Activated naive CD4-positive, alpha-beta T cell treated with anti-CD3 and anti-CD28 coated beads, Interleukin-2, amount 50 U/mL, for 72 hours (primary cell): ENCODE data around the gene DGUOK. TPM values are rescaled to one million over a fixed set of nuclear protein-coding genes. Genes with fewer than 3 reads are reported as not detected.
A peak's percentile ranks its signal among the peaks of the same experiment; 100 is the strongest.

ENCODE experiments used
- ATAC-seq, 2 donors: fragments of 150-1000 bp; cut with Tn5 transposase; 2 replicates each; pipeline ENCODE4 v1.10.0; 2021; ENCODE audit warnings: mild to moderate bottlenecking in 2 of 2, moderate library complexity in 2 of 2
- DNase-seq, 2 donors: peaks; one replicate each; pipeline ENCODE4 v3.0.0; 2021 to 2022; ENCODE audit warnings: low spot score in 2 of 2
- H3K27ac Mint-ChIP-seq, 2 donors: one replicate each; pipeline ENCODE4 v1.8.0; 2022; ENCODE audit warnings: mild to moderate bottlenecking in 2 of 2, mixed read lengths in 2 of 2
- H3K36me3 Mint-ChIP-seq, 2 donors: one replicate each; pipeline ENCODE4 v1.8.0; 2022; ENCODE audit warnings: mixed read lengths in 2 of 2
- H3K9me3 Mint-ChIP-seq, 2 donors: one replicate each; pipeline ENCODE4 v1.8.0; 2022; ENCODE audit warnings: mixed read lengths in 2 of 2
- total RNA-seq, 2 donors: library from RNA; stranded (reverse); gene quantifications; one replicate each; pipeline ENCODE4 v1.2.3, GENCODE V29; 2022

The DGUOK gene
- total RNA-seq, 2 donors from 2014 or later = 75.5 to 89.1 TPM

DNA sequence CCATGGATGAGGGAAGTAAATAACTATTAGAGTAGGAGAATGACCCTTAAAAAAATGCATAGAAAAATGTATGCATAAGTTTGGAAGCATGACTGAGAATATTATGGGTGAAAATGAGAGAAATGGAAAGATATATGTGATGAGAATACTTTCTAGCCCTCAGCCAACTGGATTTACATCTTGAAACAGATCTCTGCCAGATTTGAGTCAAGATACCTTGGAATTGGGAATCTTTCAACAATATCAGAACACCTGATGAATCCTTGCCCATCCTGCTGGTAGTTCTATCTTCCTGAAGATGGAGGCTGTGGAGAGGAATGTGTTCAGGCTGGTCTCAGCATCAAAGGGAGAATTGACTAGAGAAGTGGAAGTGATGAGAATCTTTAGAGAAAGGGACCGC, 63.9 kb downstream of the DGUOK start:
- Mint-ChIP-seq H3K27ac (peak overlapping the region in 1 of 2 donors; percentile 16), H3K36me3 (peaks cover 42 to 69% of the 10 kb centered on the region in 2 donors), H3K9me3 (peaks cover 0 to 11% of the 10 kb centered on the region in 2 donors)
- DNase-seq (no peak), ATAC-seq (no peak)

DNA sequence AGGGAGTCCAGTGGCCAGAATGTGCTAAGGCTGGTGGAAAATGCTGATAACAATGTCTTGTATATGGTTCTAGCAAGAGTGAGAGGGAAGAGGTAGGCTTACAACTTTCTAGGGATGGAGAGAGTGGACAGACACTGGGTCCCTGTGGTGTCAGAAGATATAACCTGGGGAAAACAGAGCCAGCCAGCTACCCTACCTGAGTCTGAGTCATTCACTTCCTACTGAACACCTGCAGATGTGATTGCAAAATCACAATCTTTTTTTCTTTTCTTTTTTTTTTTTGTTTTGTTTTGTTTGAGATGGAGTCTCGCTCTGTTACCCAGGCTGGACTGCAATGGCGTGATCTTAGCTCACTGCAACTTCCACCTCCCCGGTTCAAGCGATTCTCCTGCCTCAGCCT, 65.4 kb downstream of the DGUOK start:
- Mint-ChIP-seq H3K27ac (peak overlapping the region in 1 of 2 donors; percentile 24), H3K9me3 (peaks cover 0 to 11% of the 10 kb centered on the region in 2 donors), H3K36me3 (peaks cover 31 to 56% of the 10 kb centered on the region in 2 donors)
- DNase-seq (no peak), ATAC-seq (no peak)

DNA sequence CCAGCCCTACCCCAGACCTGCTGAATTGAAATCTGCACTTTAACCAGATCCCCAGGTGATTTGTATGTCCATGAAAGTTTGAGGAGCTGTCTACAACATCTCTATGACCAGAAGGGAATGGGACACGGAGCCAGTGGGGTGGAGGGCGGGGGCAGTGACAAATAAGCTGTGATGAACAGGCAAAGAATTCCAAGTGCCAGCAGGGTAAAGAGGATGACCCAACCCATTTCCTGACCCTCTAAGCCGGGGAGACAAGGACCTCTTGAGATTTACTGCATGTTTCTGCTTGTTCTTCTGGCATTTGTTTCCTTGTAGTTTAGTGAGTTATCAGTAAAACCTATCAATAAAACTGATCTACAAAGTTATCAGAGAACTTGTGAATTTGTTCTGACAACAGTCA, 66.7 kb downstream of the DGUOK start:
- ATAC-seq = no peak
- Mint-ChIP-seq H3K27ac (peak overlapping the region in 1 of 2 donors; percentile 48), H3K36me3 (peaks cover 26 to 48% of the 10 kb centered on the region in 2 donors), H3K9me3 (peaks cover 0 to 11% of the 10 kb centered on the region in 2 donors)
- DNase-seq = no peak

DNA sequence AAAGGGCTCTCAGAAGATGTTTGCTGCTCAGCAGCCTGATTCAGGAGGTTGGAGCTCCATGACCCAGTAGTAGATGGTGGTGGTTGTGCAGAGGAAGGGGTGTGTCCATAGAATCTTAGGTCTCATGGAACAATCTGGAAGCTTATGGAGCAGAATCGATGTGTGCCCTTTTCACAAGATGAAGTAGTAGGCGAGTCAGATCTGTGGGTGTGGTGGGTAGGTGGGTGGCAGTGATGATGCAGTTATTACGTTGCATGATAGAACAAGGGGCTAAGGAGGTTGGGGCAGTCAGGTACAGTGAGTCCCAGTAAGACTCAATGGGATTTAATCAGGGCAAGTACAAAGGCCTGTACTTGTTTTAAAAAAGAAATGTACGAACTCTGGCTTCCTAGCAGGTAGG, 67.1 kb downstream of the DGUOK start:
- peaks cover 0 to 11% of the 10 kb centered on the region in 2 donors for H3K9me3 Mint-ChIP-seq
- ATAC-seq (peak; percentile 33 to 42), DNase-seq (no peak)
- H3K27ac Mint-ChIP-seq = peak overlapping the region; percentile 44 to 48
- peaks cover 24 to 48% of the 10 kb centered on the region in 2 donors for H3K36me3 Mint-ChIP-seq

DNA sequence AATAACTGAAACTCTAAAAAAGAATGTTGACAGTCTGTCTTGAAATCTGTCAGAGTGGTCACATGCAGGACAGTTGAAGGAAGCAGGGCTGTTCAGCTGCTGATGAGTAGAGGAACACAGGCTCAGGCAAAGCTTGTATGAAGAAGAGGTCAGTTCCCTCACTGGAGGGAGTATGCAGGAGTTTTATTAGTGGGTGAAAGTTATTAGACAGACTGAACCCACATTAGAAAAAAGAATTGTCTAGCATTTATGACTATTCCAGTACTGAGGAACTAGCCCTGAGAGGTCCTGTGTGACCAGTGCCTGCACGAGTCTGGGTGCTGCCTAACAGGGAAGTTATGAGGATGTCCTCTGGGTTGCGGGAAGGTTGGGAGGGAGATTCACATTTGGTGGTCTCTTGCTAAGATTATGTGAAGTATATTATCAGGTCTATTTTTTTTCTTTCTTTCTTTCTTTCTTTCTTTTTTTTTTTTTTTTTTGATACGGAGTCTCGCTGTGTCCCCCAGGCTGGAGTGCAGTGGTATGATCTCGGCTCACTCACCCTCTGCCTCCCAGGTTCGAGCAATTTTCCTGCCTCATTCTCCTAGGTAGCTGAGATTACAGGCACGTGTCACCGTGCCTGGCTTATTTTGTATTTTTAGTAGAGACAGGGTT, 67.6 kb downstream of the DGUOK start:
- ATAC-seq = peak; percentile 7 to 23
- peak overlapping the region; percentile 48 to 63 for H3K27ac Mint-ChIP-seq
- DNase-seq = no peak
- peaks cover 0 to 11% of the 10 kb centered on the region in 2 donors for H3K9me3 Mint-ChIP-seq
- peaks cover 22 to 44% of the 10 kb centered on the region in 2 donors for H3K36me3 Mint-ChIP-seq

DNA sequence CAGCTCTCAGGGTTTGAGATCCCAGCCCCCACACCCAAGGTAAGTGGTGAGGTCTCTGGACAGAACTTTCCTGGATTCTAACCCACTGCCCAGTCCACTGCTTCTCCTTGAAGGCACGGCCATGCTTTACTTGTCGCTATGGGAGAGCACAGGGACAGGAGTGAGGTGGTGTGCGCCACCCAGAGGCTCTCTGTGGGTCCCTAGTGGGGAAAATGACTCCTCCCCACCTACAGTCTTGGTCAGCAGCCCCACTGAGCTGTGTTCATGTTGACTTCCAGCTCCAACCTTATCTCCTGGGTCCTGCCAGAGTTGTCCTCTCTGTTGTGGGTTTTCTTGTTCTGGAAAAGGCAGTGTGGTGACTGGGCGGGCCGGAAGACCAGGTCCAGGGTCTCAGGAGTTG, 69.1 kb downstream of the DGUOK start:
- no peak for DNase-seq
- H3K9me3 Mint-ChIP-seq = peaks cover 0 to 7% of the 10 kb centered on the region in 2 donors
- H3K27ac Mint-ChIP-seq = no peak overlapping the region
- peaks cover 7 to 29% of the 10 kb centered on the region in 2 donors for H3K36me3 Mint-ChIP-seq
- ATAC-seq = no peak

DNA sequence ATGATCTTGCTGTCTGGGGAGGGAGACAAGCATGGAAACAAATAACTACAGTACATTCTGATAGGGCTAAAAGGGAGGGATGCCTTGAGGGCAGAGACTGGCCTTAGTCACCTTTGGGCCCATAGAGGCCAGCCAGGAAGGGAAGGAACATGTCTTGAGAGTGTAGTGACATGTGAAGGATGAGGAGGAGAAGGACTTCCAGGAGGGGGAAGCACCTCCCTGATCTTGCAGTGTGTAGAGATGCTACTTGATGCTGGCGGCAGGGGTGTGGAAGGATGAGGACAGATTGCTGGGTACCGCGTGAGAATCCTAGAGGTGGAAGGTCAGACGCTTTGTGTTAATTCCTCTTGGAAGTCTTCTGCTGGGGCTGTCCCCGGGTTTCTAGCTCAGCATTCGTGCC, 71.1 kb downstream of the DGUOK start:
- Mint-ChIP-seq H3K36me3 (peaks cover 0 to 9% of the 10 kb centered on the region in 2 donors), H3K9me3 (no peaks in the 10 kb centered on the region), H3K27ac (peak overlapping the region; percentile 37 to 40)
- ATAC-seq (no peak), DNase-seq (no peak)

DNA sequence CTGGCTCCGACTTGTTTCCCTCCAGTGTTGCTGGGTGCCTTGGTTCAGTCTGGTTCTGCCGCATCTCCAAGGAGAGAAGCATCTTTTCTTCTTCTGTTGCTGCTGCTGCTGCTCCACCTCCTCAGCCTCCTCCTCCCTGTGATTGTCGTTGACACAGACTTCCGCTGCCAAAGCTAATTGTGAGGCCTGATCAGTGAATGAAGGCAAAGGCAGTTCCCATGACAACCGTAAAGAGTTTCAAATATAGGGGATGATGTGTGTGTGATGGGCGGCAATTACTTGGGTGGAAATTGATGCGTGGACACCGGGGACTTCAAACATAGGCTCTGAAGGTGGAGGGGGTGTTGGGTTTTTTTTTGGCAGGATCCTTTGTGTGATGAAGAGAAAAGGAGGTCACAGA, 71.8 kb downstream of the DGUOK start:
- ATAC-seq (no peak), DNase-seq (no peak)
- peak overlapping the region; percentile 11 to 46 for H3K27ac Mint-ChIP-seq

DNA sequence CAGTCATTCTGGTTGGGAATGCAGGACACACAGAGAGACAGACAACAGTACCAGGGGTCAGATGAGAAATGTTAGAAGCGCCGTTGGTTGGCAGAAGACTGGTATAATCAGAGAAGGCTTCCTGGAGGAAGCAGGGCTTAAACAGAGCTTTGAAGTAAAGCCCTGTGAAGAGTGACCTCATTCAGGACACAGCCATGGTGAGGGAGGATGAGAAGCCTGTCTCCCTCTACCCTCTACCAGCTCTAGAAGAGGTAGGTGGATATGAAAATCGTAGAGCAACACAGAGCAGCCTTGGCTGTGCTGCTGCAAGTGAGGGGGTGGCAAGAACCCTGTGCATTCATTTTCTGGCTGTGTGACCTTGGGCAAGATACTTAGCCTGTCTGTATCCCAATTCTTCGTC, 72.3 kb downstream of the DGUOK start:
- ATAC-seq (peak in 1 of 2 donors; percentile 39), DNase-seq (no peak)
- Mint-ChIP-seq H3K36me3 (peaks cover 0 to 5% of the 10 kb centered on the region in 2 donors), H3K27ac (peak overlapping the region; percentile 11 to 46), H3K9me3 (no peaks in the 10 kb centered on the region)

More for the DNA sequence above, 71.8 kb downstream of the DGUOK start:
- Mint-ChIP-seq H3K9me3 (no peaks in the 10 kb centered on the region), H3K36me3 (peaks cover 0 to 7% of the 10 kb centered on the region in 2 donors)

DNA sequence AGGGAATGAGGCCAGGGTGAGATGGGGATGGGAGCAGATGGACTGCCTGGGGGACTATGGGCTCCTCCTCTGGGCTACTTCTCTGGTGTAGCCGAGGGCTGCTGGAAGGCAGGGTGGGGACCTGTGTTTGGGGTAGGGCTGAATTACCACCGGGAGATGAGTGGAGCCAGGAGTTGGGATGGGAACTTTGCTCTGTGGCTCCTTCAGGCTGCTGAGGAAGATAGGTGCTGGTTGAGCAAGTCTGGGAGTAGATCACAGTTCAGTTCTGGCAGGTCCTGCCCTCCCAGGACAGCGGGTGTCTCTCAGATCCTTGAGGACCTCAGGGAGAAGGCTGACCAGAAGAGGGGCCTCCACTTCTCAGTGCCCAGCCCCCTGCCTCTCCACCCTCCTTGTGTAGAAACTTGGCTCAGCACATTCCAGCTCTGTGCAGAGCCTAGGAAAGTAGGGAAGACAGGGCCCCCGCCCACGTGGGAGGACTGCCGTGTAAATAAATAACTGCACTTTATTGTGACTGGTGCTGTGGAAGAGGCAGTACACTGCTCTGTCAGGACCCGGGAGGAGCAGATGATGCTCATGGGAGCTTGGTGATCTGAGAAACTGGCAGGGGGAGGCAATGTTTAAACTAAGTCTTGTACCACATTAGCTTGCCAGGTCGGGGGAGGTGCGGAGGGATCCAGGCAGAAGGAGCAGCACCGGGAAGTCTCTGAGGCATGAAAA, 73.4 kb downstream of the DGUOK start:
- DNase-seq = no peak

DNA sequence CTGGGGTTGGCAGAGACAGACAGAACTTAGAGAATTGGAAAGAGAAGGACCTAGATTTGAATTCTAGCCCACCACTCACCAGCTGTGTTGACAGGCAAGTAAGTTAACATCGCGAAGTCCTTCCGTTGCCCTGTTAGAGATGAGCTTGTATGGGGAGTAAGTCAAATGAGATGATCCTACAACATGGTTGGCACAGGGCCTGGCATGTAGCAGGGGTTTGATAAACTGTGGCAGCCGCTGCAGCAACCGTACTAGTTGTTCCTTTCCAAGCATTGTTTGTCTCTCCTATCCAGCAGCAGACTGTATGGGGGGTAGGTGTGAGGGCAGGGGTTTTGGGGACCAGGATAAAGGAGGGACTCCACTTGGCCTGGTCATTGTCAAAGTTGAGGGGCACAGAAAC, 74.0 kb downstream of the DGUOK start:
- Mint-ChIP-seq H3K36me3 (no peaks in the 10 kb centered on the region), H3K27ac (peak overlapping the region in 1 of 2 donors; percentile 87), H3K9me3 (no peaks in the 10 kb centered on the region)
- no peak for DNase-seq
- no peak for ATAC-seq

More for the DNA sequence above, 73.4 kb downstream of the DGUOK start:
- no peaks in the 10 kb centered on the region for H3K9me3 Mint-ChIP-seq
- peak overlapping the region in 1 of 2 donors; percentile 14 for H3K27ac Mint-ChIP-seq
- no peaks in the 10 kb centered on the region for H3K36me3 Mint-ChIP-seq
- ATAC-seq = no peak

DNA sequence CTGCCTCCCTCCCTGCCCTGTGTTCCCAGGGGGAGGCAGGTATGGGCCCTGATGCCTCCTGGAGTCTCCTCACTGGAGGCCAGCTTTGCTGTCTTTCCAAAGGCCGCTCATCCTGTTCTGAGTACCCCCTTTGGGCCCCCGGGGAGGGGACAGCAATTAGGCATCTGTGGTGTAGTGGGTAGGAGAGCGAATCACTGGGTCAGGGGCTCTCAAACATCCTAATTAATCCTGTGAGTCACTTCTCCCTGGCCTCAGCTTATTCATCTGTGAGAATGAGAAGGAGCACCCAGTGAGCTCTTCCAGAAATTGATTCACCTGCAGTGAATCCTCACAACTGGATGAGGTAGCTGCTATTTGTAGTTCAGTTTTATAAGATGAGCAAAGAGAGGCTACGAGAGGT, 74.4 kb downstream of the DGUOK start:
- ATAC-seq (peak; percentile 25 to 56), DNase-seq (peak in 1 of 2 donors; percentile 70)
- H3K36me3 Mint-ChIP-seq = no peaks in the 10 kb centered on the region
- H3K27ac Mint-ChIP-seq = peak overlapping the region in 1 of 2 donors; percentile 87
- H3K9me3 Mint-ChIP-seq = no peaks in the 10 kb centered on the region

DNA sequence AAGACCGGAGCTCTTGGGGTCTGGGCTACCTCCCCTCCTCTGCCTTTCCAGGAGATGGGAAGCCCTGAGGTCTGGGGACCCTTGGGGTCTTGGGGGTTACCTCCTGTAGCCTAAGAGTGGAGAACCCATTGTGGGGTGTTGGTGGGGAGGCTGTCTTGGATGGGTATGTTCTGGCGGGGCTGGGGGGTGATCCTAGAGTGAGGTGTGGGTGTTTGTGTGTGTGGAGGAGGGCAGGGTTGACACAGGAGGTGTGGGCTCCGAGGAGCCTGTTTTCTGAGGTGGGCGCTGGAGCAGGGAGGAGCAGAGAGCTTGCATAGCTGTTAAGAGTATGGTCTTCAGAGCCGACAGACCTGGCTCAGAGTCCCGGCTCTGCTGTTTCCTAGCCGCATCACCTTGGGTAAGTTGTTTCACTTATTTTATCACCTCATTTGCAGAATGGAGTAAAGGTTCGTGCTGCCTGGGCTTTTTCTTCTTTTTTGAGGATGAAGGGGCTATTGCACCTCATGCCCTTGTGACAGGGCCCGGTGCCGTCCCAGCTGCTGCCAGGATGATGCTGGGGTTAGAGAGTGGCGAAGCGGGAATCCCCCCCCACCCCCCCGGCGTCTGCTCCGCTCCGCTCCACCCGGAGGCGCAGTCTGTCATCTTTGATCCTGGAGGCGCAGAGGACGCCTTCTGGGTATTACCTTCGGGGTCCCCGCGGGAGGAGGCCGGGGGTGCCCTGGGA, 75.3 kb downstream of the DGUOK start:
- Mint-ChIP-seq H3K27ac (peak overlapping the region; percentile 68 to 87), H3K9me3 (no peaks in the 10 kb centered on the region), H3K36me3 (no peaks in the 10 kb centered on the region)
- DNase-seq (peak in 1 of 2 donors; percentile 89), ATAC-seq (peak; percentile 21 to 75)

DNA sequence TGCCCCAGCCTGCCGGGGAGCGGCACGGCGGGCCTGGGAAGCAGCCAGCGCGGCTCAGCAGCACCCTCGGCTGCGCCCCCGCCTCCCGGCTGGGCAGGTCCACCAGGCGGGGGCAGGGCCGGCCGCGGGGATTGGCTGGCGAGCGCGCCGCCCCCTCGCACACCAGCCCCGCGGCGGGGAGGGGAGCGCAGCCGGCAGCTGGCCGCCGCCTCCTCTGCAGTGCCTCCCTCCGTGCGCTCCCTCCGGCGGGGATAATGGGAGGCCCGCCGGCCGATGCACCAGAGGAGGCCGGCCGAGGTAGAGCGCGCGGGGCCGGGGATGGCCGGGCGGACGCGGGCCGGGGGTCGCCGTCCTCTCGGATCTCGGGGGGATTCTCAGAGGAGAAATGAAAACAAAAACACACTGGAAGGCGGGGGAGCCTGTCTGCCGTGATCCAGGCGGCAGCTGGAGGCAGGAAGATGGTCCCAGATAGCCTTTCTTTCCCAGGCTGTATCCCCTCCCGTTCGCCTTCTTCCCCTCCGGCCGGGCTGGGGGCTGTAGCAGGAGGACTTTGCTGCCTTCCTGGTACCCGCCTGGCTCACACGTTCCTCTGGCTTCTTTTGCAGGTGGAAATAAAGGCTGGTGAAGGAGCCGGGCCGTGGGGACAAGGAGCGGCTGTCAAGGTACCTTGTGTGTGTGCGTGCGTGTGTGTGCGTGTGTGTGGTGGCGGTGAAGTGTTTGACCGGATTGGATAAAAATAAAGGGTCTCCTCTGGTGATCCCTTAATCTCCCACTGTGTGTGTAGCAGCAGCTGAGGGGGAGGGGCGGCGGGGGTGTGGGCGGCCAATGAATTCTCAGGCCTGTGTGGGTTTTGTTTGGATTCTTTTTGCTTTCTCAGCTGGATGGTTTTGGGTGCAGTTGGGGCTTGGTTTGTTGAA, 76.1 kb downstream of the DGUOK start:
- peak; percentile 74 to 94 for ATAC-seq
- Mint-ChIP-seq H3K36me3 (no peaks in the 10 kb centered on the region), H3K27ac (peak overlapping the region in 1 of 2 donors; percentile 70), H3K9me3 (no peaks in the 10 kb centered on the region)
- peak; percentile 57 to 85 for DNase-seq

DNA sequence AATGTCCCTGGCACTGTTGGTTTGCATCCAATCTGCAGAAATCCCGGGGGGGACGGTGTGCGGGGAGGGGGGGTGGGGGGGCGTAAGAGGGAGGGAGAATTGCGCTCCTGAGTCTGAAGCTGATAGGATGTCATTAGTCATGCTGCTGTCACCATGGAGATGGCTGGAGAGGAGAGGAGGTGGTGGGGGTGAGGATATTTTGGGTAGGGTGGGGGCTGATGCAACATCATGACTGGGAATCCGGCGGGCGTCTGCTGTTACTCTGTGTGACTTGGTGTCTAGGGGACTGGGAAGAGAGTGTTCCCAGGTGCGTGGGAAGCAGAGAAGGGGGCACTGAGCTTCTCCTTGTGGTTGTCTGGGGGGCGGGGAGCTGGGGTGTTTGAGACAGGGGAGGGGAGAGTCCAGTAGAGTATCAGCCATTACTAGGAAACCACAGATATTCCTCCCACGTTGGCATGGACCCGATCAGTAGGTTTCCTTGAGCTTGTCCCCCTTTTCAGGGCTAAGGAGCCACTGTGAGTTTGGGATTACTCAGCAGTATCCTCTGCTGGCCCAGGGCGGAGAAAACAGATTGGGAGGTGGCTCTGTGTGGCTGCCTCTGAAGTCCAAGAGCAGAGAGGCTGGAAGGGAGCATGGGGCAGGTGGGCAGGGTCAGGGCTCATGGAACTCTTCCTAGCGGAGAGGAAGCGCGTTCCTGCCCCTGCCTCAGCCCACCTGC, 77.0 kb downstream of the DGUOK start:
- Mint-ChIP-seq H3K9me3 (no peaks in the 10 kb centered on the region), H3K36me3 (no peaks in the 10 kb centered on the region), H3K27ac (peak overlapping the region; percentile 19 to 62)
- DNase-seq (no peak), ATAC-seq (no peak)
